NCI-H2081 treated with DMSO at 0.1 percent for 48 hours (cell line): Measurements from ENCODE around the gene ZNF605.
A peak's percentile ranks its signal among the peaks of the same experiment; 100 is the strongest.
"Not testable (repeated sequence)": the region's sequence is repeated elsewhere in the genome, so short reads cannot be mapped to it uniquely, and the experiment has no call there.

ENCODE experiments used
- DNase-seq: peaks from one replicate; lab custom pipeline; 2025; lab: John Stamatoyannopoulos, UW

The ZNF605 gene

GRCh38 chr12:132956011-132956788 is at the start of gene ZNF605:
ZNF605 (minus strand) TSS chr12:132956306; CDS start chr12:132945635, 10,671 bp downstream.
- DNase-seq = peak; percentile 57

GRCh38 chr12:132998741-132999140 is 42.6 kb upstream of the ZNF605 start:
- no peak for DNase-seq

- no peak for DNase-seq
Observed at GRCh38 chr12:132986885-132987225, 30.7 kb upstream of the ZNF605 start.

DNA sequence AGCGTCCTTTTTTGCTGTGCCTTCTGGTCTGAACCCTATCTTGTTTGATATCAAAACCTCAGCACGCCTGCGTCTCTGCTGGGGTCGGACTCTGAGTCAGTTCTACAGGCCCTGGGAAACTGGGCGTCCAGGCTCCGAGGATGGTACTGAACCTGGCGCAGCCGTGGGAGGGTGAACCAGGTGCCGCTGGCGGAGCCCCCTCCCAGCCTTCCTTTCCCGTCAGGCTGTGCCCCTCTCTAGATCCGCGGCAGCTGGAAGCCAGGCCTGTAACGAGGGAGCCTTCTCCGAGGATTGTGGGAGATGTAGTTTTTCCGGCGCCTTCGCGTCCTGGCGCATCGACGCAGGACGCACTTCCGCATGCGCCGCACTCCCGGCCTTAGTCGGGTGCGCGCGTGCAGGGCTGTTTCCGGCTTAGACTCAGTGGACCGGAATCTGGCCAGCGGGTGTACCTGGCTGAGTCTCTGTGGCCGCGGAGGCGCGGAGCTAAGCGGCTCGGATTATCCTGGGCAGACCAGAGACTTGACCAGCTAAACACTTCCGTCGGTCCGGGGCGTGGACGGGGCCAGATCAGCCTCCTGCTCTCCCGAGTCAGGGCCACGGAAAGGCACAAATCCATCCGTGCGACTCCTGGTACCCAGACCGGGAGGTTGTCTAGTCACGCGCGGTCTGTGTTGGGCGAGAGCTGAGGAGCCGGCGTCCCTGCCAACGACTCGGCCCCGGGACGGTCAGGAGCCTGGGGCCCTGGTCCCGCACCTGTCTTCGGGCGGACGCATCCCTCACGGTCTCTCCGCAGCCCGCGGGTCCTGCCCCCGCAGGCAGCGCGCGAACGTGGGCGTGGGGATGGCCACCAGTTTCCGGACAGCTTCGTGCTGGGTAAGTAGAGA is 30.1 kb upstream of the ZNF605 start, which contains the start of gene ZNF26:
Gene ZNF26, plus strand, starts transcription at position 367 of the 884 bp plus-strand sequence. Its CDS starts 474 bp downstream, at position 841.
- peak; percentile 79 for DNase-seq

GRCh38 chr12:132976870-132977269 is 20.8 kb upstream of the ZNF605 start:
- DNase-seq = not testable (repeated sequence)

GRCh38 chr12:132972374-132972773 is 16.3 kb upstream of the ZNF605 start:
- no peak for DNase-seq

- no peak for DNase-seq
Observed at GRCh38 chr12:132967736-132968135, 11.6 kb upstream of the ZNF605 start.

- DNase-seq = no peak
Observed at GRCh38 chr12:132966676-132967415, 10.7 kb upstream of the ZNF605 start.

GRCh38 chr12:132965796-132966195 is 9.7 kb upstream of the ZNF605 start:
- no peak for DNase-seq

- not testable (repeated sequence) for DNase-seq
Observed at GRCh38 chr12:132963947-132964346, 7.8 kb upstream of the ZNF605 start.

GRCh38 chr12:132961790-132962189 is 5.7 kb upstream of the ZNF605 start:
- DNase-seq = not testable (repeated sequence)

GRCh38 chr12:132955094-132956010 is 754 bp downstream of the ZNF605 start:
- DNase-seq = no peak

- no peak for DNase-seq
Observed at GRCh38 chr12:132954471-132955048, 1.5 kb downstream of the ZNF605 start.

DNA sequence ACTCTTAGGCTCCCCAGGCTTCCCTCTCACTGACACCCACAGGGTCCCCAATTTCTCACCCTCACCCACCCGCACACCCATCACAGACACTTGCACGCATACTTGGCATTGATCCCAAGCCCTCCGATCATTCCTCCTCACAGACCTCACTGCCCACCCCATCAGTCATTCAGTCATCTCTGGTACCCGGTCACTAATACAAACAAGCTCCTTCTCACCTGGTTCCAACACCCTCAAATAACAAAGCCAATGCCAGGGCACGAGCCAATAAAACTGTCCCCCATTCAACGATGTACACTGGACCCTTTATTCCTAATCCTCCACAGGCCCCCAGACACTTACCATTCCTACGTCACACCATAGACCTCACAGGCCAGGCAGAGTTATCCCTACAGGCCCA is 2.3 kb downstream of the ZNF605 start:
- no peak for DNase-seq

DNA sequence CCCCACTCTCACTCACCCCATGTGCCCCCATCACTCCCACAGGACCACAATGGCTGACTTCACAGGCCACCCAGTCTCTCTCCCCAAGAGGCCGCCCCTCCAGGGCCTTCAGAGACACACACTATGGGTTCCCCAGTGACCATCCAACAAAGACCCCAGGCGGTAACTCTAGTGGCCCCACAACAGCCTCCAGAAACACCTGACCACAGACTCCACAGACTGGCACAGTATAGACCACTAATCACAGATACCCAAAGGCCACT is 3.0 kb downstream of the ZNF605 start:
- no peak for DNase-seq

- no peak for DNase-seq
Observed at GRCh38 chr12:132952371-132953162, 3.5 kb downstream of the ZNF605 start.

- no peak for DNase-seq
Observed at GRCh38 chr12:132951649-132952048, 4.5 kb downstream of the ZNF605 start.

DNA sequence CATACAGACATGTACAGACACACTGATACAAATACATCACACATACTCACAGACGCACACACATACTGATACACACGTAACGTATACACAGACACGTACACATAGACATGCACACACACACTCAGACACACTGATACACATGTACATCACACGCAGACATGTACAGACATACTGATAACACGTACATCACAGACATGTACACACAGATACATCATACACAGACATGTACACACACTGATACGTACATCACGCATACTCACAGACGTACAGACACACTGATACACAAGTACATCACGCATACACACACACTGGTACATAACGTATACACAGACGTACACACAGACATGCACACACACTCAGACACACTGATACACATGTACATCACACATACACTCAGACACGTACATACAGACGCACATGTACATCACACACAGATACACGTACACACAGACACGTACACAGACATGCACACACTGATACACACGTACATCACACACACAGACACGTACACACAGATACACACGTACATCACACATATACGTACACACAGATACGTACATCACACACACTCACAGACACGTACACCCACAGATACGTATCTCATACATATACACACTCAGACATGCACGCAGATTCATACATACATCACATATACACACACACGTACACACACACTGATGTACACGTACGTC is 5.1 kb downstream of the ZNF605 start:
- DNase-seq = no peak
